Bronchial epithelial cell (primary cell): ENCODE results near the gene ACSL3. TPM values are rescaled to one million over a fixed set of nuclear protein-coding genes. Genes with fewer than 3 reads are reported as not detected.
"Not testable (repeated sequence)": the region's sequence is repeated elsewhere in the genome, so short reads cannot be mapped to it uniquely, and the experiment has no call there.

Source experiments
- DNase-seq: peaks from one replicate; pipeline ENCODE4 v3.0.0-alpha.2; 2010; ENCODE audit warnings: low read depth
- FAIRE-seq: peaks from 2 replicates; lab custom pipeline; 2011; peaks lifted over from hg19 to GRCh38; lab: Jason Lieb, UNC
- H3K27me3 ChIP-seq: 2 replicates; pipeline ENCODE4 v1.5.1; 2011; ENCODE audit warnings: low read length; ENCODE audit not compliant: control insufficient read depth, insufficient read depth
- H3K36me3 ChIP-seq: 2 replicates; pipeline ENCODE4 v1.5.1; 2011; ENCODE audit warnings: low read length; ENCODE audit not compliant: control insufficient read depth, insufficient read depth
- H3K4me3 ChIP-seq: 2 replicates; pipeline ENCODE4 v1.5.1; 2011; ENCODE audit warnings: mild to moderate bottlenecking, low read depth, low read length, control low read depth
- CTCF ChIP-seq: IDR thresholded peaks from 2 replicates; pipeline ENCODE4 v1.5.1; 2011; ENCODE audit warnings: mild to moderate bottlenecking, moderate library complexity, low read length, control low read depth, inconsistent platforms; ENCODE audit not compliant: insufficient read depth, severe bottlenecking
- total RNA-seq: library from RNA; depleted of rRNA; stranded (reverse); fragments of >200 nt; gene quantifications from 2 replicates; pipeline ENCODE4 v1.2.1, GENCODE V29; 2014

ACSL3 gene
- total RNA-seq, 1 donor from 2014 or later: 269 TPM

- H3K4me3 ChIP-seq: no peak overlapping the region
- H3K36me3 ChIP-seq: no peaks in the 10 kb centered on the region
- TF ChIP-seq CTCF: no peak
- FAIRE-seq (no peak), DNase-seq (peak; percentile 96)
- H3K27me3 ChIP-seq: no peaks in the 10 kb centered on the region
Observed at GRCh38 chr2:222844323-222844722, 16.5 kb upstream of the ACSL3 start.

GRCh38 chr2:222845314-222845713 lies 15.5 kb upstream of the ACSL3 start:
- not testable (repeated sequence) for H3K4me3 ChIP-seq, H3K36me3 ChIP-seq, DNase-seq, H3K27me3 ChIP-seq, FAIRE-seq

GRCh38 chr2:222846003-222846402 lies 14.8 kb upstream of the ACSL3 start:
- TF ChIP-seq CTCF: no peak
- no peaks in the 10 kb centered on the region for H3K27me3 ChIP-seq
- no peak overlapping the region for H3K4me3 ChIP-seq
- DNase-seq (no peak), FAIRE-seq (no peak)
- H3K36me3 ChIP-seq: no peaks in the 10 kb centered on the region

GRCh38 chr2:222848031-222848430 lies 12.8 kb upstream of the ACSL3 start:
- H3K4me3 ChIP-seq, H3K36me3 ChIP-seq, FAIRE-seq, H3K27me3 ChIP-seq: not testable (repeated sequence)
- DNase-seq: peak; percentile 52

- no peak for TF ChIP-seq CTCF
- DNase-seq (no peak), FAIRE-seq (no peak)
- Histone ChIP-seq H3K4me3 (no peak overlapping the region), H3K27me3 (no peaks in the 10 kb centered on the region), H3K36me3 (no peaks in the 10 kb centered on the region)
Observed at GRCh38 chr2:222848862-222849261, 12.0 kb upstream of the ACSL3 start.

GRCh38 chr2:222851956-222852617 lies 8.7 kb upstream of the ACSL3 start:
- H3K27me3 ChIP-seq: no peaks in the 10 kb centered on the region
- no peak for TF ChIP-seq CTCF
- FAIRE-seq (no peak), DNase-seq (no peak)
- H3K4me3 ChIP-seq: no peak overlapping the region
- no peaks in the 10 kb centered on the region for H3K36me3 ChIP-seq
